ENCODE data around the gene YTHDF2. TPM values are rescaled to one million over a fixed set of nuclear protein-coding genes. Genes with fewer than 3 reads are reported as not detected.

YTHDF2 gene
- total and polyA plus RNA-seq, 12 donors: 22.6 to 57.1 (median 44.0) TPM

DNA sequence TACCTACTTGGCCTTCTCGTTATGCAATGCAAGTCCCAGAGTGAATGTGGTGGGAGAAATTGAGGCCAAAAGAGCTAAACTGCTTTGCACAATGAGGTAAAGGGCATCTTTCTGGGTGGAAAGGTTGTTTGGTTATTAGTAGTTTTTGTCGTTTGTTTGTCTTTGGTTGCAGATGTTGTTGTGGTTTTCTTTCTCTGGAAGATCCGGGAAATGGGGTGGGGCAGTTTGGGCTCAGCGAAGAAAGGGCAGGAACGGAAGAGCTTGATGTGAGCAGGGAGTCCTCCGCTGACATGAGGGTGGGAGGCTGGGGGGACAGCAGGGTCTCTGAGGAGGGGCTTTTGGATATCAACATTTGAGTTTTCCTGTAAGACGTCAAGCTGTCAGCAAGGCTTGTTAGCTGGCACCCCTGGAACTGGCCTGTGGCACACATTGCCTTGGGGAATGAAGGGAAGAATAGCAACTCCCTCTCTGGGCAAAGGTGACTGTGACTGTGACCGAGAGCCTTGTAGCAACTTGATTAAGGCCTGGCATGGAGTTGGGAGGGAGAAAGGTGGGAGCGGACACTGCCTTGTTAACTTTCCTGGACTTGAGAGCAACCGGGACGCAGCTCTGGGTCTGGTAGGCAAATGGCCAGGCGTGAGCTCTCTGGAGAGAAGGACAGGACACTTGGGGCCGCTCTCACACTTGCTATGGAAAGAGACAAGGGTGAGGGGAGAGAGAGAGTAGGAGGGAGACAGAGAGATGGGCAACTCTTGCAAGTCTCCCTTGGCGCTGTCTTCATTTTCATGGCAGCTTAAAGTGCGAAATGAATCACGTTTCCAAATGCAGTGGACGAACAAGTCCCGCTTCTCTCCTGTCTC is 59.8 kb downstream of the YTHDF2 start:
- no peak overlapping the region for H3K4me3 ChIP-seq
- TF ChIP-seq, protein P1, sequence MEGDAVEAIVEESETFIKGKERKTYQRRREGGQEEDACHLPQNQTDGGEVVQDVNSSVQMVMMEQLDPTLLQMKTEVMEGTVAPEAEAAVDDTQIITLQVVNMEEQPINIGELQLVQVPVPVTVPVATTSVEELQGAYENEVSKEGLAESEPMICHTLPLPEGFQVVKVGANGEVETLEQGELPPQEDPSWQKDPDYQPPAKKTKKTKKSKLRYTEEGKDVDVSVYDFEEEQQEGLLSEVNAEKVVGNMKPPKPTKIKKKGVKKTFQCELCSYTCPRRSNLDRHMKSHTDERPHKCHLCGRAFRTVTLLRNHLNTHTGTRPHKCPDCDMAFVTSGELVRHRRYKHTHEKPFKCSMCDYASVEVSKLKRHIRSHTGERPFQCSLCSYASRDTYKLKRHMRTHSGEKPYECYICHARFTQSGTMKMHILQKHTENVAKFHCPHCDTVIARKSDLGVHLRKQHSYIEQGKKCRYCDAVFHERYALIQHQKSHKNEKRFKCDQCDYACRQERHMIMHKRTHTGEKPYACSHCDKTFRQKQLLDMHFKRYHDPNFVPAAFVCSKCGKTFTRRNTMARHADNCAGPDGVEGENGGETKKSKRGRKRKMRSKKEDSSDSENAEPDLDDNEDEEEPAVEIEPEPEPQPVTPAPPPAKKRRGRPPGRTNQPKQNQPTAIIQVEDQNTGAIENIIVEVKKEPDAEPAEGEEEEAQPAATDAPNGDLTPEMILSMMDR (IDR thresholded peaks at IDR 0.05): peak in 1 of 9 donors; percentile 24
- H3K9me3 ChIP-seq: no peaks in the 10 kb centered on the region
- peaks cover 0 to 11% (median 0%) of the 10 kb centered on the region in 9 donors for H3K4me1 ChIP-seq
- peak in 1 of 2 donors; percentile 6 for DNase-seq
- intact Hi-C loops (cut with DNase I): loop anchor here in 4 of 10 donors (5.0 to 10.0 kb wide), 4 partner anchors 36 to 408 kb away; no protein-coding TSS in a partner anchor
- no peaks in the 10 kb centered on the region for H3K36me3 ChIP-seq
- peaks cover 0 to 10% (median 0%) of the 10 kb centered on the region in 7 donors for H3K27me3 ChIP-seq
- no peak overlapping the region for H3K27ac ChIP-seq
- ATAC-seq: peak in 2 of 8 donors; percentile 35 to 68
- 46 to 47% methylated on average over 18 of the region's 18 CpGs for WGBS, 2 donors

DNA sequence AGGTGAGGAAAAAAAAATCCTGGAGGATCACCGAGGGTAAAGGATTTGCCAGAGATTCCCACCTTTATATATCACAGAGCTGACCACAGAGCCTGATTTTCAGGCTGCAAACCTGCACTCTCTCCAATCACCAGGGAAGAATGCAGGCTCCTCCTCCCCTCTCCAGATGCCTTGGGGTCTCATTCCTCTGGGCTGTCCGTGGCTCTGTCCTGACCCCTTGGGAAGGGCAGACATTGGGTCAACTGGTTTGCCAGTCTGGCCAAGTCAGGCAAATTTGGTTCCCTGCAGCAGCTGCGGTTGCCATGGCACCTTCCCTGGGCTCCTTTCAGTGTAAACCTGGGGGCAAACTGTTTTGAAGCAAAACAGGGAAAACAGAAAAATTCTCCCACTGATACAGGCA is 63.6 kb downstream of the YTHDF2 start:
- intact Hi-C loops (cut with DNase I): loop anchor here in 1 of 10 donors (5.0 kb wide), 1 partner anchor 62 kb away; no protein-coding TSS in a partner anchor

DNA sequence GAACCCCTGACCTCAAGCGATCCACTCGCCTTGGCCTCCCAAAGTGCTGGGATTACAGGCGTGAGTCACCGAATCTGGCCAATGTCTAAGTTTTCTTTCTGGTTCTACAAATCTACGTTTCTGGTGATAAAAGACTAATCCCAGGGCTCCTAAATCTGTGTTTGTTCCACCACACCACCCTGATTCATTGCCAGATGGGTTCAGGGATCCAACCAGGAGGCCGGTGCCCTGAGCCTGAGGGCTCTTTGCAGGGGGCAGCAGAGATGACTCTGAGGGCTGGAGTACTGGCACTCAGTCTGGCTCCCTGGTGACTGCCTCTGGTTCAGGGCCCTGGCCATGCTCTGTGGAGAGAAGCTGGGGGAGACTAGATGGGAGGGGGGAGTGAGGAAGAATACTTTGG is 64.7 kb downstream of the YTHDF2 start:
- no peak for ATAC-seq

More for the DNA sequence above, 63.6 kb downstream of the YTHDF2 start:
- ATAC-seq: no peak
- TF ChIP-seq, protein P1 (IDR thresholded peaks at IDR 0.05): no peak
- 43 to 48% methylated on average over 3 of the region's 3 CpGs for WGBS, 2 donors
- no peak for DNase-seq
- peaks cover 0 to 12% (median 0%) of the 10 kb centered on the region in 7 donors for H3K27me3 ChIP-seq
- H3K36me3 ChIP-seq: no peaks in the 10 kb centered on the region
- no peak overlapping the region for H3K27ac ChIP-seq
- no peak overlapping the region for H3K4me3 ChIP-seq
- H3K4me1 ChIP-seq: peaks cover 0 to 5% (median 0%) of the 10 kb centered on the region in 9 donors
- H3K9me3 ChIP-seq: no peaks in the 10 kb centered on the region

DNA sequence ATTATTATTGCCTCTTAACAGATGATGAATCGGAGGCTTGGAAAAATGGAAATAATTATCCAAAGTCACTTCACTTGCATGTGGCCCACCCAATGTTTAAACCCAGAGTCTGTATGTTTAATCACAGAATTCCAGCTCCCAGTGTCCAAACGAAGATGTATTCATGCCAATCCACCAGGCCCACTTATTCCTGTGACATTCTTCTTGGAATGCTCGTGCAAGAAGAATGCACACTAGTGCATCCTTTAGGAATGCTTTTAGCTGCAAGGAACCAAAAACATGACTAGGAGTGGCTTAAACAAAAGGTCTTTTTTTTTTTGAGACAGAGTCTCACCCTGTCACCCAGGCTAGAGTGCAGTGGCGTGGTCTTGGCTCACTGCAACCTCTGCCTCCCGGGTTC is 66.3 kb downstream of the YTHDF2 start:
- H3K4me3 ChIP-seq: no peak overlapping the region
- H3K27me3 ChIP-seq: peaks cover 0 to 15% (median 0%) of the 10 kb centered on the region in 7 donors
- H3K9me3 ChIP-seq: no peaks in the 10 kb centered on the region
- no peak for ATAC-seq
- no peak overlapping the region for H3K27ac ChIP-seq
- intact Hi-C loops (cut with DNase I): loop anchor here in 1 of 10 donors (5.0 kb wide), 1 partner anchor 59 kb away; no protein-coding TSS in a partner anchor
- DNase-seq: no peak
- no peaks in the 10 kb centered on the region for H3K36me3 ChIP-seq
- 77 to 78% methylated on average over 5 of the region's 5 CpGs for WGBS, 2 donors
- TF ChIP-seq, protein P1 (IDR thresholded peaks at IDR 0.05): no peak
- H3K4me1 ChIP-seq: no peaks in the 10 kb centered on the region

More for the DNA sequence above, 64.7 kb downstream of the YTHDF2 start:
- Histone ChIP-seq H3K27ac (no peak overlapping the region), H3K27me3 (peaks cover 0 to 12% (median 0%) of the 10 kb centered on the region in 7 donors), H3K4me1 (peaks cover 0 to 5% (median 0%) of the 10 kb centered on the region in 9 donors), H3K36me3 (no peaks in the 10 kb centered on the region), H3K9me3 (no peaks in the 10 kb centered on the region), H3K4me3 (no peak overlapping the region)
- 87% methylated on average over 6 of the region's 6 CpGs for WGBS, 2 donors
- DNase-seq: no peak
- intact Hi-C loops (cut with DNase I): loop anchor here in 1 of 10 donors (5.0 kb wide), 1 partner anchor 61 kb away; no protein-coding TSS in a partner anchor
- TF ChIP-seq, protein P1 (IDR thresholded peaks at IDR 0.05): no peak

Data from heart right ventricle (tissue), 16 donors.